DOHH2 (cell line): ENCODE measurements around the gene ZSWIM6.

Experiments used
- H3F3A ChIP-seq: fragments of 200-600 bp; sonication (generic), shearing (Covaris generic); 2 replicates; pipeline ENCODE4 v1.6.0; 2016; ENCODE audit warnings: antibody characterized with exemption, mild to moderate bottlenecking; ENCODE audit not compliant: control insufficient read depth, insufficient read depth
- H3K27ac ChIP-seq: fragments of 200-600 bp; sonication (generic); 2 replicates; pipeline ENCODE4 v1.5.1; 2014; ENCODE audit warnings: low read depth, mild to moderate bottlenecking, low read length, moderate library complexity
- H3K27me3 ChIP-seq: fragments of 200-600 bp; sonication (generic); 2 replicates; pipeline ENCODE4 v1.6.1; 2014; ENCODE audit warnings: mild to moderate bottlenecking, low read length, mixed read lengths; ENCODE audit not compliant: control insufficient read depth
- H3K36me3 ChIP-seq: fragments of 200-600 bp; sonication (generic); 2 replicates; pipeline ENCODE4 v1.6.1; 2014; ENCODE audit warnings: mild to moderate bottlenecking, low read length, moderate library complexity, mixed read lengths; ENCODE audit not compliant: control insufficient read depth
- H3K4me1 ChIP-seq: fragments of 200-600 bp; sonication (generic); 2 replicates; pipeline ENCODE4 v1.6.1; 2014; ENCODE audit warnings: mild to moderate bottlenecking, low read length, mixed read lengths; ENCODE audit not compliant: control insufficient read depth
- H3K4me2 ChIP-seq: fragments of 200-600 bp; sonication (generic); 2 replicates; pipeline ENCODE4 v1.6.0; 2014; ENCODE audit warnings: mild to moderate bottlenecking, low read length, moderate library complexity
- H3K4me3 ChIP-seq: fragments of 200-600 bp; sonication (generic); 2 replicates; pipeline ENCODE4 v1.5.1; 2014; ENCODE audit warnings: mild to moderate bottlenecking, low read length, mixed read lengths
- H3K79me2 ChIP-seq: fragments of 200-600 bp; sonication (generic); 2 replicates; pipeline ENCODE4 v1.6.1; 2014; ENCODE audit warnings: mild to moderate bottlenecking, low read length, mixed read lengths; ENCODE audit not compliant: control insufficient read depth
- H3K9me2 ChIP-seq: fragments of 200-600 bp; sonication (generic); replicated peaks from 2 replicates; pipeline ENCODE4 v1.6.1; 2014; ENCODE audit warnings: mild to moderate bottlenecking, low read length, mixed read lengths; ENCODE audit not compliant: control insufficient read depth
- H3K9me3 ChIP-seq: fragments of 200-600 bp; sonication (generic); 2 replicates; pipeline ENCODE4 v1.6.1; 2014; ENCODE audit warnings: antibody characterized with exemption, low read length, mixed read lengths; ENCODE audit not compliant: control insufficient read depth, insufficient read depth
- H4K20me1 ChIP-seq: fragments of 200-600 bp; sonication (generic); 2 replicates; pipeline ENCODE4 v1.6.0; 2014; ENCODE audit warnings: low read depth, mild to moderate bottlenecking, antibody characterized with exemption, low read length, moderate library complexity; ENCODE audit not compliant: control insufficient read depth, insufficient read depth
- CTCF ChIP-seq: fragments of 200-600 bp; sonication (generic); IDR thresholded peaks from one replicate; pipeline ENCODE4 v1.5.1; 2014; ENCODE audit warnings: antibody characterized with exemption, mild to moderate bottlenecking, low read depth, low read length; ENCODE audit not compliant: poor library complexity, severe bottlenecking
- EZH2phosphoT487 ChIP-seq: fragments of 200-600 bp; sonication (generic); IDR thresholded peaks from 2 replicates; pipeline ENCODE4 v1.6.1; 2017; ENCODE audit warnings: borderline replicate concordance, mild to moderate bottlenecking, antibody characterized with exemption, low read length, moderate library complexity, mixed read lengths

The ZSWIM6 gene

GRCh38 chr5:61465496-61465895 lies 133.4 kb downstream of the ZSWIM6 start:
- Histone ChIP-seq H3K4me1 (no peaks in the 10 kb centered on the region), H4K20me1 (no peaks in the 10 kb centered on the region), H3K4me3 (no peak overlapping the region), H3F3A (no peaks in the 10 kb centered on the region), H3K36me3 (no peaks in the 10 kb centered on the region), H3K27ac (no peak overlapping the region), H3K9me2 (no peaks in the 10 kb centered on the region), H3K79me2 (no peaks in the 10 kb centered on the region), H3K4me2 (no peak overlapping the region), H3K27me3 (no peaks in the 10 kb centered on the region), H3K9me3 (no peaks in the 10 kb centered on the region)
- TF ChIP-seq EZH2phosphoT487 (no peak), CTCF (no peak)

DNA sequence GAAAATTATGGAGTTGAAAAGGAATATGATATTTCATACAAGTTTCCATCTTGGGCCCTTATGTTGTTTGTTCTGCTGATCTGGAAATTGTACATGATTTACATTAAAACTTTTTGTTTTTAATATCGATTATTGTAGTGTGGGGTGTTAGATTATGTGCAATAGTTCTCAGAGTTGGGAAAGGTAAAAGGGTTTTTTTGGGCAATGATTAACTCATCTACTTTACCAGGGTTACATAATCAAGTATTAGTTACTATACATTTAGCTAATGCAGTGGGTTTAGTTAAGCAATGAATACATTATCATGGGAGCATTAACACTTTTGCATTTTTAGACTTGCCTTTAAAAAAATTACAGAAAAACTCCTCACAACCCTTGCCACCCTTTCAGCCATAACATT lies 134.0 kb downstream of the ZSWIM6 start:
- H3K4me1 ChIP-seq = no peaks in the 10 kb centered on the region
- no peak overlapping the region for H3K4me2 ChIP-seq
- no peak overlapping the region for H3K27ac ChIP-seq
- H3K9me3 ChIP-seq = no peaks in the 10 kb centered on the region
- no peaks in the 10 kb centered on the region for H3K79me2 ChIP-seq
- no peaks in the 10 kb centered on the region for H3F3A ChIP-seq
- TF ChIP-seq EZH2phosphoT487 (no peak), CTCF (no peak)
- H3K9me2 ChIP-seq = no peaks in the 10 kb centered on the region
- no peaks in the 10 kb centered on the region for H3K36me3 ChIP-seq
- no peaks in the 10 kb centered on the region for H4K20me1 ChIP-seq
- H3K27me3 ChIP-seq = no peaks in the 10 kb centered on the region
- H3K4me3 ChIP-seq = no peak overlapping the region

DNA sequence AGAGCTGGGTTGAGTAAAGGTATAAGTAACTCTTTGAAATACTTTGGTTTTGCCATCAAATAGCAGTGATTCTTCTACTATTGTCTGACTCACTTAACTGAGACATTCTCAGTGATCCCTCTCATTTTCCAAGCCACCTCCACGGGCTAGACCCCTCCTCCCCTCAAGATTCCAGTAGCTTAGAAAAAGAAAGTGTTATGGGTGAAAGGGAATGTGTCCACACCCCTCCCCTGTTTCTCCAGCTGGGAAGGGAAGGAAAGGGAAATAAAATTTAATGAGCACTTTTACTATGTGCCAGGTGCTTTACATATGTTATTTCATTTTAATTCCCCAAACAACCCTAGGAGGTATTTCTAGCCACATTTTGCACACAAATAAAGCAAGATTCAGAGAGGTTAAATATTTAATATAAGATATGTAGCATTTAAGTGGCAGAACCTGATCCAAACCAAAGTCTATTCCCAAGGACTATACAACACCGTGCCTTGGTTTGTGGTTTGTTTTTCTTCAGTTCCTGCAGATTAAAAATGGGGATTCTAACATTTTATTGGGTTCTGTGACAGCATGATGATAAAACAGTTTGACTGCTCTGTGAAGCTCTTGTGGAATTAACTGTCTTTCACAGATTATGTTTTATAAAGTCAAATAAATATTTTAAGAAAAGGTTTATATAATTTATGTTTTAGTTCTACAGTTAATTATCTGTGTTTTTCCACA lies 135.9 kb downstream of the ZSWIM6 start:
- no peaks in the 10 kb centered on the region for H4K20me1 ChIP-seq
- no peak overlapping the region for H3K27ac ChIP-seq
- H3K4me2 ChIP-seq = no peak overlapping the region

More for the DNA sequence above, 135.9 kb downstream of the ZSWIM6 start:
- no peaks in the 10 kb centered on the region for H3K27me3 ChIP-seq
- TF ChIP-seq EZH2phosphoT487 = no peak
- no peak for TF ChIP-seq CTCF
- H3K9me2 ChIP-seq = no peaks in the 10 kb centered on the region
- H3K79me2 ChIP-seq = no peaks in the 10 kb centered on the region
- H3F3A ChIP-seq = no peaks in the 10 kb centered on the region
- no peaks in the 10 kb centered on the region for H3K4me1 ChIP-seq
- H3K36me3 ChIP-seq = no peaks in the 10 kb centered on the region
- H3K9me3 ChIP-seq = no peaks in the 10 kb centered on the region
- no peak overlapping the region for H3K4me3 ChIP-seq
